AG04449 (cell line): Measurements from ENCODE around the gene ABCC11.
"Not testable (repeated sequence)": the region's sequence is repeated elsewhere in the genome, so short reads cannot be mapped to it uniquely, and the experiment has no call there.

Source experiments
- CTCF ChIA-PET: fragments of 350-600 bp; formaldehyde crosslinking; extraction: SDS; loops from one replicate; lab custom pipeline; 2021; ENCODE audit warnings: antibody characterized with exemption; lab: Yijun Ruan, JAX
- POLR2A ChIA-PET: fragments of 400-600, 350-600 bp; formaldehyde crosslinking; extraction: SDS; loops from one replicate; lab custom pipeline; 2020; ENCODE audit warnings: antibody characterized with exemption, inconsistent platforms; lab: Yijun Ruan, JAX
- DNase-seq: peaks from one replicate; pipeline ENCODE4 v3.0.0-alpha.2; 2010; ENCODE audit warnings: low read depth, low spot score
- H3K4me3 ChIP-seq: 2 replicates; pipeline ENCODE4 v1.5.1; 2011; ENCODE audit warnings: low read depth, mild to moderate bottlenecking, control low read depth, low read length
- TF ChIP-seq, protein P1 (sequence below): IDR thresholded peaks from one replicate; pipeline ENCODE4 v1.5.1; 2011; ENCODE audit warnings: mild to moderate bottlenecking, moderate library complexity, low read length, control low read depth, inconsistent platforms; ENCODE audit not compliant: insufficient read depth; ENCODE audit errors: missing control alignments

The ABCC11 gene

DNA sequence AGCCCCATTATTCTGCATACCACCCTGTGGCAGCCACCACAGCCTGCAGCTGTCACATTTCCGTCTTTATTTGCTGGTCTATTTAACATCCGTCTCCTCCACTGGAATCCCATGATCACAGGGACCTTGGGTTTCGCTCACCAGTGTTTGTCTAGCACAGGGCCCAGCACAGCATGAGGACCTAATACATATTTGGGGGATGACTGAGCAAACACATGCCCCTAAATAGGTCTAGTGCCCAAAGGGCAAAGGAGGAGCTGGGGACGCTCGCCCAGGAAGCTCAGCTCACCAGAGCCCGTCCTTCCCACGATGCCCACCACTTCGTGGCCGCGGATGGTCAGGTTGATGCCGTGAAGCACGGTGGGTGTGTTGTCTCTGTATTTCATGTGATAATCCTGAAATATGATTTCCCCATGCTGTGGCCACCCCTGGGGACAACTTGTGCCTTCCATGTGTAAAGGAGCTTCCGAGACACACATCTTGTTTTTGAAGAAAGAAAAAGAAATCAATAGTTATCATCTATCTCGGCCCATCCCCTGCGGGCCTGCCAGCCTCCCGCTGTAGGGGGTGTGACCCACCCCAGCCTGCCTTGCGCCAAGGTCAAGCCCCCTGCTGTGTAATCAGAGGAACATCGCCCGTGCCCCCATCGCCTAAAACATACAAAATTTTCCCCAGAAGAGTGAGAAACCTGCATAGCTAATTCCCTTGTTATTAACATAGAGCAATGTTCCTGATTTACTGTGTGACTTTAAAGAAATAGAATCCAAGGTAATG lies 70.5 kb downstream of the ABCC11 start:
- ChIA-PET CTCF (interaction anchor here (0.6 to 1.8 kb wide), 3 partner anchors 20 to 1032 kb away, joined by 3 to 6 read pairs (median 4); no protein-coding TSS in a partner anchor), POLR2A (no interaction called here)
- no peak overlapping the region for H3K4me3 ChIP-seq
- TF ChIP-seq, protein P1, sequence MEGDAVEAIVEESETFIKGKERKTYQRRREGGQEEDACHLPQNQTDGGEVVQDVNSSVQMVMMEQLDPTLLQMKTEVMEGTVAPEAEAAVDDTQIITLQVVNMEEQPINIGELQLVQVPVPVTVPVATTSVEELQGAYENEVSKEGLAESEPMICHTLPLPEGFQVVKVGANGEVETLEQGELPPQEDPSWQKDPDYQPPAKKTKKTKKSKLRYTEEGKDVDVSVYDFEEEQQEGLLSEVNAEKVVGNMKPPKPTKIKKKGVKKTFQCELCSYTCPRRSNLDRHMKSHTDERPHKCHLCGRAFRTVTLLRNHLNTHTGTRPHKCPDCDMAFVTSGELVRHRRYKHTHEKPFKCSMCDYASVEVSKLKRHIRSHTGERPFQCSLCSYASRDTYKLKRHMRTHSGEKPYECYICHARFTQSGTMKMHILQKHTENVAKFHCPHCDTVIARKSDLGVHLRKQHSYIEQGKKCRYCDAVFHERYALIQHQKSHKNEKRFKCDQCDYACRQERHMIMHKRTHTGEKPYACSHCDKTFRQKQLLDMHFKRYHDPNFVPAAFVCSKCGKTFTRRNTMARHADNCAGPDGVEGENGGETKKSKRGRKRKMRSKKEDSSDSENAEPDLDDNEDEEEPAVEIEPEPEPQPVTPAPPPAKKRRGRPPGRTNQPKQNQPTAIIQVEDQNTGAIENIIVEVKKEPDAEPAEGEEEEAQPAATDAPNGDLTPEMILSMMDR: no peak
- no peak for DNase-seq

DNA sequence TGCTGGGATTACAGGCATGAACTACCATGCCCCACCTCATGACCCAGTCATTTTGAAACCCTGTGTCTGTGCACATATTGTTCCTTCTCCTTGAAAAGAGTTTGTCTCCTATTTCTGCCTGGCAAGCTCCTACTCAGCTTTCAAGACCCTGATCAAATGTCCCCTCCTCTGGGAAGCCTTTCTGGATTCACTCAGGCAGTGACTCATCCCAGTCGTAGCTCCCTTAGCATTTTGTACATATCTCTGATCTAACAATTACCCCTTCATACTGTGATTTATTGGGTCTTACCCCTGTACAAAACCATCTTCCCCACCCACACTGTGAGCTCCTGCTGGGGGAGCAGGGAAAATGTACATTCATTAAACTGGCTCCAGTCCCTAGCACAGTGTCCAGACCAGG lies 73.5 kb downstream of the ABCC11 start:
- POLR2A ChIA-PET: interaction anchor here (0.5 kb wide), 1 partner anchor 899 kb away, joined by 3 read pairs; no protein-coding TSS in a partner anchor
- CTCF ChIA-PET: interaction anchor here (0.6 to 2.5 kb wide), 6 partner anchors 9 to 1155 kb away, joined by 3 to 27 read pairs (median 3); no protein-coding TSS in a partner anchor
- H3K4me3 ChIP-seq: no peak overlapping the region
- TF ChIP-seq, protein P1: no peak
- DNase-seq: no peak

DNA sequence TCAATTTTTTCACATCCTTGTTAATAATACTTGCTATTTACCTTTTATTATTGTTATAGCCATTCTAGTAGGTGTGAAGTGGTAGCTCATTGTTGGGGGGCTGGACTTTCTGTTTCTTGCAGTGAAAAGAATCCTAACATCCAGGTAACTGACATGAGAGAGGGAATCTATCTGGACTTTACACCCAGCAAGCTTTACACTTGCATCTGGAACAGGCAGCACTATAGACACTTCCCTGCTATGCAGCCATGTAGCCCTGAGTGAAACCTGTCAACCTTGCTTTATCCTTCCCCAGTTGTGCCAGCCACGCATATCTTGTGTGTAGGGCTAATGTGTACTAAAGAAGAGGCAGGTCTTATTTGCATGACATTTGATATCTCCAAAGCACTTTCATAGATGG lies 74.7 kb downstream of the ABCC11 start:
- no peak for DNase-seq
- no peak overlapping the region for H3K4me3 ChIP-seq
- CTCF ChIA-PET: interaction anchor here (1.1 to 1.3 kb wide), 2 partner anchors 450 to 458 kb away, joined by 3 read pairs; no protein-coding TSS in a partner anchor
- TF ChIP-seq, protein P1: no peak
- POLR2A ChIA-PET: no interaction called here

DNA sequence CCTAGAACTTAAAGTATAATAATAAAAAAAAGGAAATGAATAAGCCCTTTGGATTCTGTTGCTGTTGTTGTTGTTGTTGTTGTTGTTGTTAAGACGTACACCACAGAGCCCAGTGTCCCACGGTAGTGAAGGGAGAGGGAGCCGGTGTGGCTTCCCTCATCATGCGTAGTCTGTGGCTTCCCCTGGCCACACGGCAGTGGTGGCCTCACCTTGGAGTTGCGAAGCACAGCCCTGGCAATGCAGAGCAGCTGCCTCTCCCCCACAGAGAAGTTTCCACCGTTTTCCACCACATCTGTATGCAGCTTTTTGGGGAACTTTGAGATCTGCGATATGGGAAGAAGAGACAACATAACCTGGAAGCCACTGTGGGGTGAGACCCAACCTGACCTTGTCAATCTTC lies 77.4 kb downstream of the ABCC11 start:
- ChIA-PET POLR2A (no interaction called here), CTCF (interaction anchor here (1.3 to 18.2 kb wide), 2 partner anchors 453 to 1026 kb away, joined by 5 to 322 read pairs; partner anchors contain the start of gene NETO2)
- H3K4me3 ChIP-seq: no peak overlapping the region
- TF ChIP-seq, protein P1: no peak
- DNase-seq: no peak

DNA sequence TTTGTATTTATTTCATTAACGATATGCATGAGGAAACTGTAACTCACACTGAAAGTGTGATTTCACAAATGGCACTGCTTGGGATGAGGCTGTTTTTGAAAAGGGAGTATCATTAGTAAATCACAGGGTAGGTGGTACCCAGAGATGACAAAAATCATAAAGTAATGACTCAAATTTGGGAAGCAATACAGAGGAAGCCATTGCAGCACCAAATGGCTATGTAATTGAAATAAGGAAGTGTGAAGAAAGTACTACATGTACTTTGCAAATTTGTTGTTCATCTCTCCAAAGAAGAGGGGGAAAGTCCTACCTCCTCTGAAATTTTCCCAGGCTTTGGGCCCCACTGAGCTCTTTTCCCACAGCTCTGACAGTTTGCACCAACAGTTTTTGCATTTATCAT lies 79.3 kb downstream of the ABCC11 start:
- CTCF ChIA-PET: interaction anchor here (0.7 to 18.2 kb wide), 3 partner anchors 1024 to 1237 kb away, joined by 3 to 322 read pairs (median 7); partner anchors contain the start of gene NETO2
- POLR2A ChIA-PET: no interaction called here
- TF ChIP-seq, protein P1: no peak

DNA sequence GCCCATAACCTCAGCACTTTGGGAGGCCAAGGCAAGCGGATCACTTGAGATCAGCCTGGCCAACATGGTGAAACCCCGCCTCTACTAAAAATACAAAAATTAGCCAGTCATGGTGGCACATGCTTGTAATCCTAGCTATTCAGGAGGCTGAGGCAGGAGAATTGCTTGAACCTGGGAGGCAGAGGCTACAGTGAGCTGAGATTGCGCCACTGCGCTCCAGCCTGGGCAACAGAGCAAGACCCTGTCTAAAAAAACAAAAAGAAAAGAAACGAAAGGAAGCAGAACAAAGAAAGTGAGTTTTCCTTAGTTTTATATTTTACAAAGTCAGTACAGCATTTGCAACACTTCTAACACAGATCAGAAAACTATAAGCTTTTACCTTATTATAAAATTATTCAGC lies 80.7 kb downstream of the ABCC11 start:
- POLR2A ChIA-PET, H3K4me3 ChIP-seq, DNase-seq: not testable (repeated sequence)
- CTCF ChIA-PET: interaction anchor here (0.7 to 18.2 kb wide), 7 partner anchors 8 to 1219 kb away, joined by 3 to 322 read pairs (median 7); partner anchors contain the start of gene NETO2

More for the DNA sequence above, 79.3 kb downstream of the ABCC11 start:
- H3K4me3 ChIP-seq: no peak overlapping the region
- DNase-seq: no peak
